ENCODE measurements around the gene SLC51A.
"Not testable (repeated sequence)": the region's sequence is repeated elsewhere in the genome, so short reads cannot be mapped to it uniquely, and the experiment has no call there.

Gene SLC51A

DNA sequence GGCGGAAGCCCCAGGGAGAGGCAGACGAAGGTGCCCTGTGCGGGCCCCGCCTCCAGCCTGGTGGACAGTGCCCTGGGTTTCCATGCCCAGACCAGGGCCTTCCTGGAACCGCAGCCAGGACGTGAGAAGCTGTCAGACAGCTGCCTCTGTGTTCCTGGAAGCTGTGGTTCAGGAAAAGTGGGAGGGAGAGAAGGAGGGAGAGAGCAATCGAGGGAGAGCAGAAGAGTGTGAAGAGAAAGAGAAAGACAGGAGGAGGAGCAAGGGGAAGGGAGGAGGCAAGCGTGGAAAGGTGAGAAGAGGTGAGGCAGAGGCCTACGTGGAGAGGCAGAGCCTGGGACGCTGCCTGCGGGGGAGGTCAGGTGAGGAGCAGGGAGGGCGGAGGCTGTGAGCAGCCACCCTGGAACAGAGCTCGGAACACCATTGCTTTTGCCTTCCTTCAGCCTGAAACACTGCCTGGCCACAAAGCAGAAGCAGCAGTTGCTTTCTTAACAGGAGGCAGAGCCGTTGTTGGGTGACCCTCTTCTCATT lies 23.7 kb upstream of the SLC51A start:
- intact Hi-C loops (cut with DNase I): loop anchor here (10.0 kb wide), 1 partner anchor 348 kb away; no protein-coding TSS in a partner anchor
- no peak for DNase-seq

DNA sequence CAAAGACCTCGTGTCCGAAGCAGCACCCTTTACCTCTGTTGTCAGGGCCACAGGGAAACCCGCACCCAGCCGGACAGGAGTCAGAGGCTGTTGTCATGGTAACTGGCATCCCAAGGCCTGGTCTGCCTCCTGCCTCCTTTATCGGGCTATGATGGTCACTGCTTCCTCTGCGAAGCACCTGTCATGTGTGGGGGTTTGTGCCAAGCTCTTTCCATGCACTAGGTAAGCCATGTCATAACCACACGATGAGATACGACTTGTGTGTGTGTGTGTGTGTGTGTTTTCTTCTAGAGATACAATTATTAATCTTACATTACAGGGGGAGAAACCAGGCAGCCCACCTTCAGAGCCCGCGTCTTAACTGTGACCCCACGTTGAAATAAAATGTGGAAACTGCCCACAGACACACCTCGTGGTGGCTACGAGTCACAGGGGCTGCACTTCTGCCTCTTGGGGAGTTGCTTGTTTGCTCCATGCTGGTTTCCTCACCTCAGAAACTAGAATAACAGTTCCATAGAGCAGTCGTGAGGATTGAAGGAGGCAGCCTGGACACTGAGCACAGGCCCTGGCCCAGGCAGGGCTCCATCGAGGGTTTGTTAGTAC lies 23.1 kb upstream of the SLC51A start:
- no peak for DNase-seq
- intact Hi-C loops (cut with DNase I): loop anchor here (10.0 kb wide), 1 partner anchor 348 kb away; no protein-coding TSS in a partner anchor

- peak in 1 of 10 donors; percentile 82 for DNase-seq
- intact Hi-C loops (cut with DNase I): loop anchor here (10.0 kb wide), 1 partner anchor 349 kb away; no protein-coding TSS in a partner anchor
These were observed 22.4 kb upstream of the SLC51A start for GRCh38 chr3:196193736-196194541.

DNA sequence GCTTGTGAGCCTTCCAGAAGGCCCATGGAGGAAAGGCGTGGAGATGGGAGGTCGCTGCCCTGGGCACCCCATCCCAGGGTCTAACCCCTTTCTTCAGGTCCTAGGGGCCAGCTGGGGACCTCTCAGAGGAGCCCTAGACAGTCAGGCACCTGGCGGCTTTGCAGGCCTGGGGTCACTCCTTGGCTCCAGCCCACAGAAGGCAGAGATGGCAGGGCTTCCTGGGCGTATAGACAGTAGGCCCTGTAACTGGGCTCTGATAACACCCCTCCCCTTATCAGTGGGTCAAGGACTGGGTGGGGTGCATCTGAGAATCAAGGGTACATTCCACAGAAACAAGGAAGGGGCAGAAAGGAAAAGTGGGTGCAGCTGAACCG lies 21.8 kb upstream of the SLC51A start:
- DNase-seq: no peak
- intact Hi-C loops (cut with DNase I): loop anchor here (10.0 kb wide), 1 partner anchor 350 kb away; no protein-coding TSS in a partner anchor

DNA sequence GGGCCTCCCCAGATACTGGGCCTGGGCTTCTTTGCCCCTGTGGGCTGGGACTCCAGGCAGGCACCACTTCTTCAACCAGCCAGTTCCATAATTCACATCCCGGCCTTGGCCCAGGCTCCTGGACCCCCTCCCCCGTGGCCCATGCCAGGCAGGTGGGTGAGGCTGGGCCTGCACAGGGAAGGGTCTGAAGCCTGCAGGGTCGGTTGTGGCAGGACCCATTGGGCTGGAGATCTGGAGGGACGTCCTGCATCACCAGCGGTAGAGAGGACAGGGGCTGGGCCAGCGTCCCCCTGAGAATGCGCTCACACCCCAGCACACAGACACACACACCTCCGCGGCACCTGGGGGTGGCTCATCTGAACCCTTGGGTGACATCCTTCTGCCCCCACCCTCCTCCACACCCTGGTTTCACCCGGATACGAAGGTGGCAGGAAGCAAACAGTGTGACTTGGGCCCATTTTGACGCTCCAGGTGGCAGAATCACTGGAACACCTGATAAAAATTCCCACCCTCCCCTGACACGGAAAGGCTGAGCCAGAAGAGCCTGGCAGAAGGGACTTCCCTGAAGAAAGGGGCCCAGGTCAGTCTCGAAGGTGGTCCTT lies 20.6 kb upstream of the SLC51A start:
- DNase-seq: no peak
- intact Hi-C loops (cut with DNase I): loop anchor here (1.0 to 10.0 kb wide), 2 partner anchors 122 to 351 kb away; no protein-coding TSS in a partner anchor

DNA sequence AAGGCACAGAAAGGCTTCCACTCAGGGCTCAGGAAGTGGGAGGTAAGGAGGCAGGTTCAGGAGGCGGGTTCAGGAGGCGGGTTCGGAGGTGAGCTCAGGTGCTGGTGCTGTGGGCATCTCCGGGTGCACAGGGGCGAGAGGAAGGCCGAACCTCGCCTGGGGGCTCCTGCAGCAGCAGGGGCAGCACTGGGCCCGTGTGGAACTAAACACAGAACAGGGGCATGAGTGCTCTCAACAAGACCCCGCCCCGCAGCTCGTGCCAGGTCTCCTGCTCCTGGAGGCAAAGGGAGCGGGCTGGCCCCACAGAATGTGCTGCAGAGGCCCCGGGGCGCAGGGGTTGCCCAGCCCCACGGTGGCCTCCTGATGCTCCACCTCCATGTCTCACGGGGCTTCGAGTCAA lies 18.8 kb upstream of the SLC51A start:
- intact Hi-C loops (cut with DNase I): loop anchor here (10.0 kb wide), 1 partner anchor 353 kb away; no protein-coding TSS in a partner anchor
- DNase-seq: peak in 1 of 10 donors; percentile 69

DNA sequence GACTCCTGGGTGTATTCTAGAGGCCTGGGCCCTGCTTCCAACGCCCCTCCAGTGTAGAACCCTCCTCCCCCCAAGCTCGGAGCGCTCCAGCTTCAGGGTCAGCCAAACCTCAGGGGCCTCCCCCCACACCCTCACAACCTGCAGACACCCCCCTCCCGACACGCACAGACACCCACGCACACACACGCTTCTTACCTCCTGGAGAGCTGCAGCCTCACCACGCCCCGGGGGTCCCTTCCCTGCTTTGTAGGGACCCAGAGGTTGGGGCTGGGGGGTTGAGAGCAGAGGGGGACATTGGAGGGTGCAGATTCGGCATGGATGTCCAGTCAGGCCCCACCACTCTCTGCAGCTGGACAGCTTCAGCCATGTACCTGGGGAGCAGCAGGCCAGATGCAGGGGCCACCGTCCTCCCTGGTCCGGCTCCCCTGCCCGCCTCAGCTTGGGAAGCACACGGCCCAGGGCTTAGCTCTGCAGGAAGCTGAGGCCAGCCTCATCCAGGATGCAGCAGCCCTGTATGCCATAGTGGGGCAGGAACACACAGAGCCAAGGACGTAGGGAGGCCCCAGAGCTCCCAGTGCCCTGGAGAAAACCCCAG lies 18.2 kb upstream of the SLC51A start:
- DNase-seq: no peak
- intact Hi-C loops (cut with DNase I): loop anchor here (10.0 kb wide), 1 partner anchor 353 kb away; no protein-coding TSS in a partner anchor

DNA sequence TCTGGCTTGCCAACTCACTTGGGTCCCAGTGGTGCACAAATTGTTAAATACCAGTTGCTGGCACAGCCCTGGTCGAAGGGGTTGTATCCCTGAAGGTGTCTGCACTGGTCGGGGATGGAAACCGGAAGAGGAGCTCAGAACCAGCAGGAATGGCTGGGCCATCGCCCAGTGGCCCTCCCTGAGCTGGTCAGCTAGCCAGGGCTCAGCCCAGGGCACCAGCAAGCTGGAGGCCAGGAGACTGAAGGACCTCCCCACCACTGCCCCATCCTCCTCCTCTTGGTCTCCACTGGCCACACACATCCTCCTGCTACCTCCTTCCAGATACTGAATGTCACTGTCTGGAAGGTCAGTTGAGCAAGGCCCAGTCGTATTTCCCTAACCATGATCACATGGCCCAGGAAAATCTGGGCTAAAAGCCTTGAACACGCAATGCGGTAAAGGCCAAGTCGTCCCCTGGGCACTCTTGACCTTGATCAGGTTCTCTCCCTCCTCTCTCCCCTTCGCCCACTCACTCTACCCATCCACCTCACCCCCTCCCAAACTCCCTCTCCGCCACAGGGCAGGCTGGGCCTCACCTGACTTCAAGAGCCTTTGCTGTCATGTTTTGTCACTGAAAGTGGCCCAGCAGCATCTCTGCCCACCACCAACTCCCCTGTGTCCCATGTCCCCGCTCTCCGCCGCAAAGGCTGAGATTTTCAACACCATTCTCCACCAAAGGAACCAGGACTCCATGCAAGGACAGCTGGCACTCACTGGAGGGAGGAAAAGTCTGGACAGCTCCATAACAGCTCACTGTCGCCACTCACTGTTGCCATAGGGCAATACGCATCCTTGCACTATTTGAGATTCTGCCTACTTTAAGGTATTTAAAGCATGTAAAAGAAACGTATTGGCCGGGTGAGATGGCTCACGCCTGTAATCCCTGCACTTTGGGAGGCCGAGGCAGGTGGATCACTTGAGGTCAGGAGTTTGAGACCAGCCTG lies 17.3 kb upstream of the SLC51A start:
- intact Hi-C loops (cut with DNase I): loop anchor here (10.0 kb wide), 1 partner anchor 354 kb away; no protein-coding TSS in a partner anchor
- DNase-seq: no peak

DNA sequence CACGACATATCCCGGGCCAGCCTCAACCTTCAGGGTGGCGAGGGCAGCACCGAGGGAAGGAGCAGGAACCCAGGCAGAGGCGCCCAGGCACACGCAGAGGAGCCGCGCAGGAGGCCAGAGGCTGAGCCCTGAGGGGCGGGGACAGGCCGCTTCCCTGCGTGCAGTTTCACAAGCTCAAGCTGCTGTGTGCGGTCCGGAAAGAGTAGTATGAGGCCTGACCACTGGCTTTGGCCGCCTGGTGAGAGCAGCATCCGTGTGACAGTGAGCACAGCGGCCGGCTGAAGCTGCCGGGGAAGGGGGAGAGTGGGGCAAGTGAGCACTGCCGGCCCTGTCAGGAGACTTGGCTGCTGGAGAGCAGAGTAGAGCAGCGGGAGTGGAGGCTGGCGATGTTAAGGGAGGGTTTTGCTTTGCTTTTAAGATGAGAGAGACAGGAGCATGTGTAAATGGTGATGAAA lies 13.8 kb upstream of the SLC51A start:
- peak in 1 of 10 donors; percentile 88 for DNase-seq
- intact Hi-C loops (cut with DNase I): no loop called here

DNA sequence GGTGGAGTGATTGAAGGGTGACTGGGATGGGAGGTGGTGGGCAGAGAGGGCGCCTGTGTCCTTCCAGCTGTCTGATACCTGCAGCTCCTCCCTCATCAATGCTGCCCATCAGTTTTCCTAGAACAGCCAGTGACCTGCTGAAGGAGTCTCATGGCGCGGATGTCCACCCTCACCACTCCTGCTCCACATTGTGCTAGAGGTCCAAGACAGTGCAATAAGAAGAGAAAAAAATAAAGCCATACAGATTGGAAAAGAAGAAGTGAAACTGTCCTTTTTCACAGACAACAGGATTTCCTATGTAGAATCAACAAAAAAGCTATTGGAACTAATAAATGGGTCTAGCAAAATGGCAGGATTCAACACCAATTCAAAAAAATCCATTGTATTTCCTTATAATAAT lies 12.5 kb upstream of the SLC51A start:
- peak in 1 of 10 donors; percentile 25 for DNase-seq
- intact Hi-C loops (cut with DNase I): no loop called here

- intact Hi-C loops (cut with DNase I): not testable (repeated sequence)
- DNase-seq: peak in 1 of 10 donors; percentile 12
These were observed 10.7 kb upstream of the SLC51A start for GRCh38 chr3:196205442-196206205.

DNA sequence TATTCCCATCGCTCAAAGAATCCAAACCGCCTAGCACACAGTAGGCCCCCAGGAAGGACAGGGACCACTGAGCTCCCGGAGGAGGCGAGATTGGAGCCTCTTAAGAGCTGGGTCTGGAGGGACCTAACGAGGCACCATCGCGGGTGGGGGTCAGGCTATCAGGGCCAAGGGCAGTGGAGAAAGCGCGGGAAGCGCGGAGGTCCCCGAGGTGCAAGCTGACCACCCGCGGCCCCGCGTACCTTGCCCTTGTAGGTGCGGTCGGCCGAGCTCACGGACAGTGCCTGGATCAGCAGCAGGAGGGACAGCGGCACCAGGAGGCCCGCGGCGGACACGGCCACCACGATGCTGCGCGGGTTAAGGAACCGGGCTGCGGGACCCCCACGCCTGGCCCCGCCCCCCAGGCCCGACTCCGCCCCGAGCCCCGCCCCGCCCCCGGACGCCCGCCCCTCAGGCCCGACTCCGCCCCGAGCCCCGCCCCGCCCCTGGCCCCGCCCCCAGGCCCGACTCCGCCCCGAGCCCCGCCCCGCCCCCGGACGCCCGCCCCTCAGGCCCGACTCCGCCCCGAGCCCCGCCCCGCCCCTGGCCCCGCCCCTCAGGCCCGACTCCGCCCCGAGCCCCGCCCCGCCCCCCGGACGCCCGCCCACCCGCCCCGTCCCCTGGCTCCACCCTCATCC lies 9.0 kb upstream of the SLC51A start:
- intact Hi-C loops (cut with DNase I): no loop called here
- peak in 3 of 10 donors; percentile 48 to 85 (median 83) for DNase-seq

- intact Hi-C loops (cut with DNase I): no loop called here
- peak in 4 of 10 donors; percentile 43 to 82 (median 65) for DNase-seq
These were observed 8.3 kb upstream of the SLC51A start for GRCh38 chr3:196207833-196208607.

GRCh38 chr3:196208942-196209695 lies 7.2 kb upstream of the SLC51A start:
- peak in 3 of 10 donors; percentile 59 to 81 (median 80) for DNase-seq

GRCh38 chr3:196209944-196210672 lies 6.2 kb upstream of the SLC51A start:
- intact Hi-C loops (cut with DNase I): not testable (repeated sequence)
- peak in 1 of 10 donors; percentile 6 for DNase-seq

More at GRCh38 chr3:196208942-196209695, 7.2 kb upstream of the SLC51A start:
- intact Hi-C loops (cut with DNase I): no loop called here

All from posterior cingulate gyrus (tissue), 11 donors.